Measurements from ENCODE around the gene ADCK2.
"Not testable (repeated sequence)": the region's sequence is repeated elsewhere in the genome, so short reads cannot be mapped to it uniquely, and the experiment has no call there.

Gene ADCK2, protein sequence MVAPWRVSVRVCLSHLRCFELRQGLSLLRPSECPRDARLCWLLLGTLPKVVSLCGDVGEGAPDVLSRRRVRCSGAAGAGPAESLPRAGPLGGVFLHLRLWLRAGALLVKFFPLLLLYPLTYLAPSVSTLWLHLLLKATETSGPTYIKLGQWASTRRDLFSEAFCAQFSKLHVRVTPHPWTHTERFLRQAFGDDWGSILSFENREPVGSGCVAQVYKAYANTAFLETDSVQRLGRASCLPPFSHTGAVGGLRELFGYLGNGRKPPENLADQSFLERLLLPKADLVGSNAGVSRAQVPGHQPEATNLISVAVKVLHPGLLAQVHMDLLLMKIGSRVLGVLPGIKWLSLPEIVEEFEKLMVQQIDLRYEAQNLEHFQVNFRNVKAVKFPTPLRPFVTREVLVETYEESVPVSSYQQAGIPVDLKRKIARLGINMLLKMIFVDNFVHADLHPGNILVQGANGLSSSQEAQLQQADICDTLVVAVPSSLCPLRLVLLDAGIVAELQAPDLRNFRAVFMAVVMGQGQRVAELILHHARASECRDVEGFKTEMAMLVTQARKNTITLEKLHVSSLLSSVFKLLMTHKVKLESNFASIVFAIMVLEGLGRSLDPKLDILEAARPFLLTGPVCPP

DNA sequence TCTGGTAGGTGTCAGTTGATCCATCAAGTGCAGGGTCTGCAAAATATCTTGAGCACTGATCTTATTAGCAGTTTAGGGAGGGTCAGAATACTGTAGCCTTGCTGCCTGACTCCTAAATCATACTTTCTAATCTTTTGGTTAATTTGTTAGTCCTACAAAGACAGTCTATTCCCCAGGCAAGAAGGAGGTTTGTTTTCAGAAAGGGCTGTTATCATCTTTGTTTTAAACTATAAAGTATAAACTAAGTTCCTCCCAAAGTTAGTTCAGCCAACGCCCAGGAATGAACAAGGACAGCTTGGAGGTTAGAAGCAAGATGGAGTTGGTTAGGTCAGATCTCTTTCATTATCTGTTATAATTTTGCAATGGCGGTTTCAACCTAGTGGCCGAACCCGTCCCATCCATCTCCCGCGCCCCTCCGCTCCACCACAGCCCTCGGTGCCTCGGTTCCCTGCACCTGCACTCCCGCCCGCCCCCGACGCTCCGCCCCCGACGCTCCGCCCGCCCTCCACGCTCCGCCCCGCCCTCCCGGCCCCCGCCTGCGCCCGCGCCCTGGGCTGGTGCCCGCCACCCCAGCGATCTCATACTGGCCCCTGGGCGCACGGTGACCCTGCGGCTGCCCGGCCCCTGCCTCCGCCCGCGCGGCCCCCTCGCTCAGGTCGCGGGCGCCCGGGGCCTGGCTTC lies at the start of gene ADCK2:
Gene ADCK2 (plus strand): TSS at position 564 of the 681 bp plus-strand sequence. CDS start 386 bp downstream, outside the sequence.
- peak; percentile 65 to 72 for DNase-seq

DNA sequence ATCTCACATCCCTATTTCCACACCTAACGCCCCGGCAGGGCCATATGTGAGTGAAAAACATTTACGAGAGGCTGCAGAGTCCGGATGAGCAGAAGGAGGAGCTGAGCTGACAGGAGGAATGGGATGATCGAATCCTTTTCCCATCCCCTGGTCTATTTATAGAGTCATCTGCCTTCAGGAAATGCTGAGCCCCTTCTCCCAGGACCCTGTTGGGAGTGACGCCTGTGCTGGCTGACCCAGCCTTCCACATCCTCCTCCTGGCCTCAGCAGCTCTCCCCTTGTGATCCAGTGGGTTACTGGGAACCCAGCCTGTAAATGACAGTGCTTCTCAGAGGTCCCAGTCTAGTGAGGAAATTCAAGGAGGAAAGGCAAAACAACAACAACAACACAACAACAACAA lies 48.8 kb upstream of the ADCK2 start:
- DNase-seq: no peak

DNA sequence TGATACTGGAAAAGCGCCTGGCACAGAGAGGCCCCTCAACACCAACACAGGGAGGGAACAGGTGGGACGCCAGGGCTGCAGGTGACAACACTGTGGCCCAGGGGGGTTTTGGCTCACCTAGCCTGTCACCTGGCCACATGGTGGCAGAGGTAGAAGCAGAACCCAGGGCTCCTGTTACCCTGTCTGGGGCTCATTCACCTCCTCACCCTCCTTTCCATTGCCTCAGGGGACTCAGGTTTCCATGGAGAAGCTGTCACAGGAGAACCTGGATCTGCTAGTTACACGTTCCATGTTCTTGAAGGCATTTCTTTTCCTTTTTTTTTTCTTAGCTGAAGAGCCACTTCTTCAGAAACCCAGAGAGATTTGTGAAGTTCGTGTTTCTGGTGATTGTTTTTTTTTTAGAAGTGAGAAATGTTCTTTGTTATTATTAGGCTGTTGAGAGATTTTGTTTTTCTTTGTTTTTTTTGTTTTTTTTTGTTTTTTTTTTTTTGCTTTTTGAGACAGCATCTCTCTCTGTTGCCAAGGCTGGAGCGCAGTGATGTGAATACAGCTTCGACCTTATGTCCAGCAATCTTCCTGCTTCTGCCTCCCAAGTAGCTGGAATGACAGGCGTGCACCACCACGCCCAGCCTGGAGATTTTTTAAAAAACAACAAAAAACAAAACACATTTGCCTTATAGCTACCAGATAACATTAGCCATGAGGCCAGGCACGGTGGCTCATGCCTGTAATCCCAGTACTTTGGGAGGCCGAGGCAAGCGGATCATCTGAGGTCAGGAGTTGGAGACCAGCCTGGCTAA lies 48.2 kb upstream of the ADCK2 start:
- no peak for DNase-seq

DNA sequence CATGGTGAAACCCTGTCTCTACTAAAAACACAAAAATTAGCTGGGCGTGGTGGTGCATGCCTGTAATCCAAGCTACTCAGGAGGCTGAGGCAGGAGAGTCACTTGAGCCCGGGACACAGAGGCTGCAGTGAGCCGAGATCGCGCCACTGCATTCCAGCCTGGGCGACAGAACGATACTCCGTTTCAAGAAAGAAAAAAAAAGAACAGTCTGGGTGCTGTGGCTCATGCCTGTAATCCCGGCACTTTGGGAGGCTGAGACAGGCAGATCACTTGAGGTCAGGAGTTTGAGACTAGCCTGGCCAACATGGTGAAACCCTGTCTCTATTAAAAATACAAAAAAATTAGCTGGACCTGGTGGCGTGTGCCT lies 47.6 kb upstream of the ADCK2 start:
- not testable (repeated sequence) for DNase-seq

DNA sequence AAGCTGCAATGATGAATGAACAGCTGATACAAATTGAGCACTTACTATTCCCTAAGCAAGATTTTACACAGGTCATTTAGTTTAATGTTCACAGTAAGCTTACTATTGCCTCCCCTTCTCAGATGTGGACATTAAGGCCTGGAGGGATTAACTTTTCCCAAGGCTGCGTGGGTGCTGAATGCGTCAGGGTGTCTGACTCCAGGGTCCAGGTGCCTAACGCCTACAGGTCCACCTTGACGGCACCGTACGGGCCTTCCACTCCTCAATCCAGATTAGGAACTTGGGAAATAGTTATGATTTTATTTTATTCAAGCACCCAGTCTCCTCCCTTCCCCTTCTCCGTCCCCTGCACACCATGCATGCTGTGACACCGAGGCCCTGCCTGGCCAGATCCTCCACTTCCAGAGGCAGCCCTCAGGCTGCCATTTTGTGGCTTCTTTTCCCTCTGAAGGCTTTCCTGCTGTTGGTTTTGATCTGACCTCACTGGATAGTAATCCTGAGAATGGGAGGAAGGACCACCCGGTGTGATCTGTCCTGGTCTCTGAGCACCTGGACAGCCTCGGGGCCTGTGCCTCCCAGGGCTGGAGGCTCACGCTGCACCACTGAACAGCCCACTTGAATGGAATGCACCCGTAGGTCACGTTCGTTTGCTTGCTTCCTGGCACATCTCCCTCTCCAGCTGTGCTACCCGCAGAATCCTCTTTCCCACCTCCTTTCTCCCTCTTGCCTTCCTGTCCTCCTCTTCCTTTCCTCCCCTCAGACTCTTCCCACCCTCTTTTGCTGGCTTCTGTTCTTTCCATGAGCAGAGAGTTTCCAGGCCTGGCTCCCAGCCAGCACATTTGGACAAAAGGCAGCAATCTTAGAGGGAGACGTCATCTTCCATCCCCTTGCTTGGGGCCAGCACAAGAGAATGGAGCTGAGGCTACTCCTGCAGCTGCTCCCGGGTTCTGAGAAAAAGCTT lies 46.6 kb upstream of the ADCK2 start:
- no peak for DNase-seq

DNA sequence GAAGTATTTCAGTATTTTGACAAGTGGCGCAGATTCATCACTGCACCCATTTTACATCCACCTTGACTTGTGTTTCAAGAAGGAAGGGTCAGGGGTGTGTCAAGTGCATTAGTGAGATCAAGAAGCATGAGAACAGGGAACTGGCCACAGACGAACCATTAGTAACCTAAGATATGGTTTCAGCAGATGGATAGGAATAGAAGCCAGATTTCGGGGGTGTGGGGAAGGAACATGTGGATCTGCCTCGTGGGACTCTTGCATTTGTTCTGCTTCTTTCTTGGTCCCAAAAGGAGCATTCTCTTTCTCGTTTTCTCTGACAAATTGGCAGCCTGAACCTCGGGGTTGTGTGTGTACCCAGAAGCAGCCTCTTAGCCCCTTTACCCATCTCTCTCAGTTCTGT lies 41.7 kb upstream of the ADCK2 start:
- no peak for DNase-seq

DNA sequence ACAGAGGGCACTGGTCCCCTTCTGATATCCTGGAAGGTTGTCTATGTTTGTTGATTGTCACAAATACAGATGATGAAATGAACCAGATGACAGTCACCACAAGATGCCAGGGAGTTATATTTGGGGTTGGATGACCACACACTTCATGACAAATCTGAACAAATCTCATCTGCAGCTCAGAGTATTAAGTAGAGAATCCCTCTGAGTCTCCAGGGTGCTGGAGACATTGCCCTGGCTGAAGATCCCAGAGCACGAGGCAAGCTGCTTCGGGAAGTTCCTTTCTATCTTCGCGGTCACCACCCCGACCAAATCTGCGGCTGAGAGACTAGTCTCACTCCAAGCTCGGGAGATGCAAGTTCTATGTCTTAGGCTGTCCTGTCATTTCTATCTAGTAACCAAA lies 41.1 kb upstream of the ADCK2 start:
- DNase-seq: no peak

DNA sequence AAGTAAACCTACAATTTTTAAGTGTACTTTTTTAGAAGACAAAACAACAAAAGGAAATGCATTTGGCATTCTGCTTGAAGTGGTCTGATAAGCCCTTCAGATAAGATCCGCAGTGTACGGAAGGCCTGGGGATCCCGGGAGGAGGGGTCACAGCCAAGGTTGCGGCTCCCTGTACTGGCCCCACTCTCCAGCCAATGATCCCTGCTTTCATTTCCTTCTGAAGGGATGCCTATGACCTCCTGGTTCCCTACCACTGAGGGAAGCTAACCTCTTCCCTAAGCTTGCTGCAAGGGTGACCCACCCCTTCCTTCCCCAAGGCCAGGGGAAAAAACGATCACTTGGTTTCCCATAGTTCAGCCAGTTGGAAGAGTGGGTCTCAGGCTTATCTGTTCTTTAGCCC lies 37.4 kb upstream of the ADCK2 start:
- no peak for DNase-seq

DNA sequence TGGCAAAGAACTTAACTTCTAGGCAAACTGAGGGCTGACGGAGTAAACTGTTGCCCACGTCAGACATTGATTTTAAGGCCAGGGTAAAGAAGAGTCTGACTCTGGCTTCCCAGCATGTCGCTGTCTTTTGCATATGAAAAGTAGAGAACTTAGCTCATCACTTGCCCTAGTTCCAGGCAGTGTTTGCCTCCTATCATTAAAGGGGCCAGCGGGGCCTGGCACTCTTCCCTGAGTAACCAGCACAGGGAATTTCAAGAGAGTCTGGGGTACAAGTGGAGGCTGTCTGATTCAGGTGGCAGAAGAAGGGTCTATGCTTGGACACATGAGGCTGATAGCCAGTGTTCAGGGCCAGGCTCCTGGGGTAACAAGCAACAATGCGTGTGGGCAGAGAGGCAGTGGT lies 36.9 kb upstream of the ADCK2 start:
- no peak for DNase-seq

DNA sequence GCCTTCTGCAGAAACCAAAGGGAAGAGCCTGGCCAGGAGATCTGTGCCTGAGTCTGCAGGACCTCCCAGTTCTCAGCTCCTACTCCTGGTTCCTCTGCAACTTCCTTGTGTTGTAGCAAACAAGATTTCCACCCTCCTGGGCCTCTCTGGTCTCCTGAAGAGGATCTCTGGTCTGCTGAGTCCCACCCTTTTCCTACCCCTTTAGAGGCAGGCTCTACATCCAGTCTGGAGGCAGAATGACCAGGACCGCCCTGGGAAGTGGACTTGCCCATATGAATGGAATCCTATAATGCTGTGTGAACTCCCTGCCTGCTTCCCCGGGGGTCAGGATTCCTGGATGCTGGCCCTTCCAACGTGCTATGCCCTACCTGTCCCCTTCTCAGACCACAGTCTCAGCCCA lies 35.3 kb upstream of the ADCK2 start:
- DNase-seq: no peak

DNA sequence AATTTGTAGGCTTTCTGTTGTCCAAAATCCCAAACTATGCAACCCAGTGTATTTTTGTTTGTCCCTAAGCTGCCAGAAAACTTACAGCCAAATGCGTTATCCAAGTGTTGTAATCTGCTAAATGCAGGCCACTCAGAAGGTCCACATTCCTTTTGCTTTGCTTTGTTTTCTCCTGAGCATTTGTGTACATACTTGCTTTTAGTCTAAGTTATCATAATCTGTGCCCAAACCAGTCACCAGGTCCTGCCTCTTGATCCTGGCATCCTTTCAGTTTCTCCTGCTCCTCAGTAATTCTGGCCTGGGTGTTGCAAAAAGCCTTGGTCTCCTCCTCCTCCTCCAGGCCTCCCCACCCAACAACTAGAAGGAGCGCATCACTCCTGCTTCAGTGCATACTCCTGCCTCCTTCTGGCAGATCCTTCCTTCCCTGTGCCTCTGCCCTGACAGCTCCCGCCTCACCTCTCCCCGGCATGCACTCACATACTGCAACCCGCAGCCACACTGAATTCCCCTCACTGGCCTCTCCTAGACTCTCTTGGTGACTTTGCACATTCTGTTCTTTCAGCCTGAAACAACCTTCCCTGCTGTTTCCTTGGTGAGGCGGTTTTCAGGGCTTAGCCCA lies 34.5 kb upstream of the ADCK2 start:
- DNase-seq: no peak

DNA sequence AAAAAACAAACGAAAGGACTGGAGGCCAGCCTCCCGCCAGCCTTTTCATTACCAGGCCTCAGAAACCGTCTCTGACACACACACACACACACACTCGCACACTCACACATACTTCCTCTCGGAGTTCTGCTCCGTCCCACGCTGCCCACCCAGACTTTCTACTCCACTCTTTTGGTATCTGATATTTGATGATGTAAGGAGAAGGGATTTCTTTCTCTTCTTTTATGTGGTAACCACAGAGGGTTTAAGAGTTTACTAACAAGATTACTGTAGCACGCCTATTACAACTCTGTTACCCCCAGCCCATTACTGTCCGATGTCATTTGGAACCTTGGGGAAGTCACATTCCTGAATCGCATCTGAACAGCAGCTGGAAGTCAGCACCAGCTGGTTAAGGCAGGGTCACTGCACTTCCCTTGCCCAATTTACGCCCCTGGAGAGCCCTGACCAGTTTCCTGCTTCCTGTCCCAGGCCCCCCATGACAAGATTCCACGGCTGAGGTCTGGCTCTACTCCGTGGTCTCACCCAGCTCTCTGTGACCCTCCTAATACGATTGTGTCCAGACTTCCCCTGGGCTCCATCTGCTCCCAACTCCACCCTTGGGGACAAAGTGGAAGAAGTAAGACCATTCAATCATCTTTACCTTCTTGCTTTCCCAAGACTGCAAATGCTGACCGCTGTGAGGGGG lies 33.2 kb upstream of the ADCK2 start:
- DNase-seq: peak; percentile 21 to 37

DNA sequence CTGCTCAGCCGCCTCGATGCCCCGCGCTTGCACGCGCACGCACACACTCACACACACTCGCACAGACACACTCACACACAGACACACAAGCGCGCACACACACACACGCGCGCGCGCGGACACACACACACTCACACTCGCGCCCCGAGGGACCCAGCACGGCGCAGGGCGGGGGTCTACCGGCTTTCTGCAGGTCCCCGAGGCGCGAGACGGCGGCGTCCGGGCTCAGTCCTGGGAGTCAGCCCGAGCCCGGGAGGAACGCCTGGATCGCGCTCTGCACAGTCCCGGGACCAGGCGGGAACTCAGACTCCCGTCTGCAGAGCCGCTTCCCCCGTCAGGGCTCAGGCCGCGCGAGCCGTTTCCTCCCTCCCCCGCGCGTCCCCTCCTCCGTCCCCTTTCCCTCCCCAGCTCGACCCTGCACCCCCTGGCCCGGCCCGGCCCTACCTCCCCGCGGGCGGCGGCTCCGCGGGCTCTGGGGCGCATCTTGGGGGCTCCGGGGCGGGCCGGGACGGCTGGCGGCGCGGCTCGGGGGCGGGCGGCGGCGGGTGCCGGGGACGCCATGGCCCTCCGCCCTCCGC lies 32.6 kb upstream of the ADCK2 start:
- peak in 1 of 2 experiments; percentile 19 for DNase-seq

DNA sequence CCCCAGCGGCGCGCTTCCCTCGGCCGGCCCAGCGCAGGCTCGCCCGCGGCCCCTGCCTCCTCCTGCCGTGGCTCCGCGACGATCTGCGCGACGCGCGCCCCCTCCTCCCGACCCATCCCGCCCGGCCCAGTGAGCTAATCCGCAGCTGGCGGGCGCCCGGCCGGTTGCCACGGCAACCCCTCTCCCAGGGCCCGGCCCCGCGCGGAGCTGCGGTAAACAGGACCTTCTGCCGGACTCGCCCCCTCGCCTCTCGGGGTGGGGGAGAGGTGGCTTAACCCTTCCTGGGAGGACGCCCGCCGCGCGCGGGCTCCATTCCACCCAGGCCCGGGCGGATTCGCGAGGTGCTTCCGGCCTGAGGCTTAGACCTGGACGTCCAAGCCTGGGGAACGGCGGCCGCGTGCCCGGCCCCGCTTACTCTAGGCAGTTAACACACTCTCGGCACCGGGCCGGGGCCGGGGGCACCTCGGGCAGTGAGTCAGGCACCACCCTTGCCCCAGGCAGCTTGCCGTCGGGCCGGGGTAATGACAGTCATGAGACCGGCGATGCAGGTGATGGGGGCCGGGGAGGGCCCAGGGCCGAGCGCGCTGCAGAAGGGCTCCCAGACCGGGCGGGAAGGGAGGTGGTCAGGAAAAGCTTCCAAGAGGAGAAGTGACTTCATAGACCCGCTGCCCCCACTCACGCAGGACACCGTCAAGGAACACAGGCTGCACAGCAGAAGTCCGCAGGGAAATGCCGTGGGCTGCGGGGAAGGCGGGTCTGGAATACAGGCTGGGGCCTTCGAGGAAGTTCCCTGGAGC lies 31.8 kb upstream of the ADCK2 start, which contains the start of gene DENND2A:
Gene DENND2A (minus strand): TSS at position 87 of the 797 bp plus-strand sequence. CDS start 38,416 bp downstream, outside the sequence.
- no peak for DNase-seq

DNA sequence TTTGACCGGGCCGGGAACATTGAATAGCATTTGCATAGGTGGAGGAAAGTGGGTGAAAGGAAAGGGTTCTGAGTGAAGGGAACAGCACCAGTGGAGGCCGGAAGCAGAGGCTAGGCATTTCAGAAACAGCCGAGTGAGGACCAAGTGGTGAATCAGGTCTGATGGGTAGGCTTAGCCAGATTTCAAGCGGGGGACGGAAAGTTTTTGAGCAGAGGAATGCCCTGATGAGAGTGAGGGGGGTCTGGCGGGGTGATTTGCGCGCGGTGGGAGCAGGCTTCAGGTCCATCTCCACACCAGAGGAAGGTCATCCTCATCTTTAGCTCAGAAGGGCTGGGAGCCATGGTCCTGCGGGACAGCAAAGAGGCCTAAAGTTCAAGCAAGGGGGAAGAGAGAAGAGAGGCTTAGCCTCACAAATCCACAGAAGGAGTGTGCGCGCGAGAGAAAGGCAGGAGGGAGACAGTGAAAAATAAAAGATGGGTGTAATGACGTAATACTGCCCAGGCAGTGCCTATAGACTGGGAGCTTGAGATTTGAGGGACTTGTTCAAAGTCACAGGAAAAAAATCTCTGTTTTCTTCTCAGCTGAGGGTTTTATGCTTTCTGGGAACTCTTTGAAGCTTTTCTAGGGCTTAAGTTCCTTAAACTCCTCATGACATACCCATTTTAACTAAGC lies 31.1 kb upstream of the ADCK2 start:
- no peak for DNase-seq

DNA sequence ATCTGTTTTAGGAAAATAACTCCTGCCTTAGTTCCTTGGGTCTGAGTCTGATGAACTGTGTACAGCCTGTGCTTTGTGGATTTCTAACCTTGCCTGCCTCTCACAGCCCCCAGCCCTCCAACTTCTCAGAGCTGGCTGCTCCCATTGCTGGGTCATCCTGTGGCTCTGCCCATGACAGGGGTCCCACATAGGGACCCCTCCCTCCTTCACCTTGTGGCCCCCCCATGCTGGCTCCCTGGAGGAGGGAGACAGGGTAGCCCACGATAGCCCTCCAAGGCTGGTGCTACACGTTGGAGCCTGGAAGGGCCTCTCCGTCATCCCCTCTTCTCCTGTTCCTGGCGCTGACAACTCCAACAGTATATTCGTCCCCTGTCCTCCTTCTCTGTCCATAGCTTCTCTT lies 29.3 kb upstream of the ADCK2 start:
- no peak for DNase-seq

DNA sequence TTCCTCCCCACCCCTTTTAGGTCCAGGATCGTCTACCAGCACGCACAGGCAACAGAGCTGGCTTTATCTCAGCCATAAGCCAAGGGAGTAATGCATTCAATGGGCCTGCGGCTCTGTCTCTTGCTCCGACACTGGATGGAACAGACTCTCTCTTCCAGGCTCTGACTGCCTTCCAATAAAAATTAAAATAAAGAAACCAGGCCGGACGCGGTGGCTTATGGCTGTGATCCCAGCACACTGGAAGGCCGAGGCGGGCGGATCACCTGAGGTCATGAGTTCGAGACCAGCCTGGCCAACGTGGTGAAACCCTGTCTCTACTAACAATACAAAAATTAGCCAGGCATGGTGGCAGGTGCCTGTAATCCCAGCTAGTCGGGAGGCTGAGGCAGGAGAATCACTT lies 28.0 kb upstream of the ADCK2 start:
- DNase-seq: not testable (repeated sequence)

DNA sequence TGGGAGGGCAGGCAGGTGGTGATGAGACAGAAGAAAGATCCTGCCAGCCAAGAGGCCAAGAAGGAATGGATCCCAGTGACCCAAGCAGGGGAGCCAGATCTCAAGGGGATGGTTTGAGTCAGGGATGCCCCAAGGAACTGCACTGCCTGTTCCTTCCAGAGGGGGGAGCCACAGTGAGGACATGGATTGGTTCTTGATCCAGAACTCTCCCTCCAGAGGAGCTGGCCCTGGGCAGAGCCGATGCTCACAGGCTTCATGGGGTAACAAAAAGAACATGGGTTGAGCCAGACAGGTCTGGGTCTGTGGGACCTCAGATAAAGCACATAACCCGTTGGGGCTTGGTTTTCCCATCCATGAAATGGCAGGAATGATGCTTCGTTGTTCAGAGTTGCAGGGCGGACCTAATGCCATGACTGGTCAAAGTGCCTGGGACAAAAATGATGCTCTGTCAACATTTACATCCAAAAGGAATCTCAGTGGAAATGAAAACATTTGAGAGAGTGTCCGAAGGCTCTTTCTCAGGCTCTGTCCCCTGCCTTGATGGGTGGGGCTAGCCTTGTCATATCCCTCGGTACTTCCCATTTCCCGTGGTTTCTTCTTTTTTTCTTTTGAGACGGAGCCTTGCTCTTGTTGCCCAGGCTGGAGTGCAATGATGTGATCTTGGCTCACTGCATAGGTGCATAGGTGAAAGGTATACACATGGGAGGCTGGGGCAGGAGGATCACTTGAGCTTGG lies 27.4 kb upstream of the ADCK2 start:
- peak; percentile 38 to 48 for DNase-seq
